IPS-11a (cell line): ENCODE data around the gene FGF5.
"Not testable (repeated sequence)": the region's sequence is repeated elsewhere in the genome, so short reads cannot be mapped to it uniquely, and the experiment has no call there.

ENCODE experiments used
- H3K4me3 ChIP-seq: one replicate; pipeline ENCODE4 v1.5.1; 2013; ENCODE audit warnings: low read depth, low read length, control low read depth

Gene FGF5

GRCh38 chr4:80266253-80266901 is at the start of gene FGF5:
FGF5 (plus strand) TSS chr4:80266664; CDS start chr4:80266825, 161 bp downstream.
- peak within 1 kb of the TSS; percentile 30 for H3K4me3 ChIP-seq

GRCh38 chr4:80219301-80220025 is 47.0 kb upstream of the FGF5 start:
- H3K4me3 ChIP-seq: no peak overlapping the region

GRCh38 chr4:80220711-80221110 is 45.8 kb upstream of the FGF5 start:
- no peak overlapping the region for H3K4me3 ChIP-seq

GRCh38 chr4:80221161-80221560 is 45.3 kb upstream of the FGF5 start:
- H3K4me3 ChIP-seq: no peak overlapping the region

GRCh38 chr4:80225595-80225994 is 40.9 kb upstream of the FGF5 start:
- no peak overlapping the region for H3K4me3 ChIP-seq

GRCh38 chr4:80226094-80226493 is 40.4 kb upstream of the FGF5 start:
- H3K4me3 ChIP-seq: no peak overlapping the region

GRCh38 chr4:80228460-80228859 is 38.0 kb upstream of the FGF5 start:
- no peak overlapping the region for H3K4me3 ChIP-seq

- no peak overlapping the region for H3K4me3 ChIP-seq
These were observed 37.3 kb upstream of the FGF5 start for GRCh38 chr4:80229128-80229527.

- no peak overlapping the region for H3K4me3 ChIP-seq
These were observed 36.9 kb upstream of the FGF5 start for GRCh38 chr4:80229590-80229989.

- no peak overlapping the region for H3K4me3 ChIP-seq
These were observed 35.3 kb upstream of the FGF5 start for GRCh38 chr4:80231180-80231579.

- H3K4me3 ChIP-seq: no peak overlapping the region
These were observed 33.6 kb upstream of the FGF5 start for GRCh38 chr4:80232707-80233370.

- H3K4me3 ChIP-seq: no peak overlapping the region
These were observed 33.1 kb upstream of the FGF5 start for GRCh38 chr4:80233390-80233789.

GRCh38 chr4:80235451-80235850 is 31.0 kb upstream of the FGF5 start:
- H3K4me3 ChIP-seq: no peak overlapping the region

- H3K4me3 ChIP-seq: no peak overlapping the region
These were observed 28.5 kb upstream of the FGF5 start for GRCh38 chr4:80237992-80238391.

GRCh38 chr4:80239480-80240150 is 26.8 kb upstream of the FGF5 start:
- no peak overlapping the region for H3K4me3 ChIP-seq

GRCh38 chr4:80240976-80241375 is 25.5 kb upstream of the FGF5 start:
- no peak overlapping the region for H3K4me3 ChIP-seq

- H3K4me3 ChIP-seq: no peak overlapping the region
These were observed 23.0 kb upstream of the FGF5 start for GRCh38 chr4:80243274-80244018.

- H3K4me3 ChIP-seq: not testable (repeated sequence)
These were observed 19.0 kb upstream of the FGF5 start for GRCh38 chr4:80247484-80247883.

GRCh38 chr4:80249144-80249543 is 17.3 kb upstream of the FGF5 start:
- no peak overlapping the region for H3K4me3 ChIP-seq

- H3K4me3 ChIP-seq: no peak overlapping the region
These were observed 14.0 kb upstream of the FGF5 start for GRCh38 chr4:80252427-80252826.

- H3K4me3 ChIP-seq: no peak overlapping the region
These were observed 13.5 kb upstream of the FGF5 start for GRCh38 chr4:80252953-80253352.
